ENCODE data around the gene TUBGCP6.

DNA sequence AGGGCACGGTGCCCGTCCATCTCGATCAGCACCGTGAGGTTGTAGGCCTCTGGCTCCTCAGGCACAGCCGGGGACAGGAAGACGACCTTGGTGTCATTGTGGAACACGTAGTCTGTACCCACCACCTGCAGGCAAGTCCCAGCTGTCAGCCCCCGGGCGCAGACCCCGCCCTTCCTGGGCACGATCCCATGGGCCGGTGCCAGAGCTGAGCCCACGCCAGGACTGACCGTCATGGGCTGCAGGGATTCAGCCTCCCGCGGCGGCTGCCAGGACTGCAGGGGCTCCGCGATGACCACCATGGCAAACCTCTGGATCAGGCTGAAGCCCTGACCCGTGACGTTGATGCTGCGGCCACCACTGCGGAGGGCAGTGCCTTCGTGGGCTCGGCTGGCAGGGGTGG, 37.1 kb upstream of the TUBGCP6 start:
- TF ChIP-seq, protein P1, sequence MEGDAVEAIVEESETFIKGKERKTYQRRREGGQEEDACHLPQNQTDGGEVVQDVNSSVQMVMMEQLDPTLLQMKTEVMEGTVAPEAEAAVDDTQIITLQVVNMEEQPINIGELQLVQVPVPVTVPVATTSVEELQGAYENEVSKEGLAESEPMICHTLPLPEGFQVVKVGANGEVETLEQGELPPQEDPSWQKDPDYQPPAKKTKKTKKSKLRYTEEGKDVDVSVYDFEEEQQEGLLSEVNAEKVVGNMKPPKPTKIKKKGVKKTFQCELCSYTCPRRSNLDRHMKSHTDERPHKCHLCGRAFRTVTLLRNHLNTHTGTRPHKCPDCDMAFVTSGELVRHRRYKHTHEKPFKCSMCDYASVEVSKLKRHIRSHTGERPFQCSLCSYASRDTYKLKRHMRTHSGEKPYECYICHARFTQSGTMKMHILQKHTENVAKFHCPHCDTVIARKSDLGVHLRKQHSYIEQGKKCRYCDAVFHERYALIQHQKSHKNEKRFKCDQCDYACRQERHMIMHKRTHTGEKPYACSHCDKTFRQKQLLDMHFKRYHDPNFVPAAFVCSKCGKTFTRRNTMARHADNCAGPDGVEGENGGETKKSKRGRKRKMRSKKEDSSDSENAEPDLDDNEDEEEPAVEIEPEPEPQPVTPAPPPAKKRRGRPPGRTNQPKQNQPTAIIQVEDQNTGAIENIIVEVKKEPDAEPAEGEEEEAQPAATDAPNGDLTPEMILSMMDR (conservative IDR thresholded peaks at IDR 0.05; ENCODE audit: low read depth in 2 of 2), result no peak
- TF ChIP-seq JUNB (IDR thresholded peaks at IDR 0.05; ENCODE audit: unreplicated experiment), result no peak
- TF ChIP-seq ZNF114 (CRISPR knock-in tag; IDR thresholded peaks at IDR 0.05), result no peak
- TF ChIP-seq POLR2AphosphoS5 (IDR thresholded peaks at IDR 0.05; ENCODE audit: low read depth), result no peak
- no peak for TF ChIP-seq EZH2phosphoT487 (IDR thresholded peaks at IDR 0.05; ENCODE audit: unreplicated experiment)
- no peak for TF ChIP-seq CREB1 (CRISPR knock-in tag; IDR thresholded peaks at IDR 0.05; ENCODE audit: low read depth)
- TF ChIP-seq EZH2 (IDR thresholded peaks at IDR 0.05; ENCODE audit: low read depth, unreplicated experiment), result no peak
- TF ChIP-seq, protein P2, sequence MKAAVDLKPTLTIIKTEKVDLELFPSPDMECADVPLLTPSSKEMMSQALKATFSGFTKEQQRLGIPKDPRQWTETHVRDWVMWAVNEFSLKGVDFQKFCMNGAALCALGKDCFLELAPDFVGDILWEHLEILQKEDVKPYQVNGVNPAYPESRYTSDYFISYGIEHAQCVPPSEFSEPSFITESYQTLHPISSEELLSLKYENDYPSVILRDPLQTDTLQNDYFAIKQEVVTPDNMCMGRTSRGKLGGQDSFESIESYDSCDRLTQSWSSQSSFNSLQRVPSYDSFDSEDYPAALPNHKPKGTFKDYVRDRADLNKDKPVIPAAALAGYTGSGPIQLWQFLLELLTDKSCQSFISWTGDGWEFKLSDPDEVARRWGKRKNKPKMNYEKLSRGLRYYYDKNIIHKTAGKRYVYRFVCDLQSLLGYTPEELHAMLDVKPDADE (IDR thresholded peaks at IDR 0.05), result no peak
- TF ChIP-seq, protein P3, sequence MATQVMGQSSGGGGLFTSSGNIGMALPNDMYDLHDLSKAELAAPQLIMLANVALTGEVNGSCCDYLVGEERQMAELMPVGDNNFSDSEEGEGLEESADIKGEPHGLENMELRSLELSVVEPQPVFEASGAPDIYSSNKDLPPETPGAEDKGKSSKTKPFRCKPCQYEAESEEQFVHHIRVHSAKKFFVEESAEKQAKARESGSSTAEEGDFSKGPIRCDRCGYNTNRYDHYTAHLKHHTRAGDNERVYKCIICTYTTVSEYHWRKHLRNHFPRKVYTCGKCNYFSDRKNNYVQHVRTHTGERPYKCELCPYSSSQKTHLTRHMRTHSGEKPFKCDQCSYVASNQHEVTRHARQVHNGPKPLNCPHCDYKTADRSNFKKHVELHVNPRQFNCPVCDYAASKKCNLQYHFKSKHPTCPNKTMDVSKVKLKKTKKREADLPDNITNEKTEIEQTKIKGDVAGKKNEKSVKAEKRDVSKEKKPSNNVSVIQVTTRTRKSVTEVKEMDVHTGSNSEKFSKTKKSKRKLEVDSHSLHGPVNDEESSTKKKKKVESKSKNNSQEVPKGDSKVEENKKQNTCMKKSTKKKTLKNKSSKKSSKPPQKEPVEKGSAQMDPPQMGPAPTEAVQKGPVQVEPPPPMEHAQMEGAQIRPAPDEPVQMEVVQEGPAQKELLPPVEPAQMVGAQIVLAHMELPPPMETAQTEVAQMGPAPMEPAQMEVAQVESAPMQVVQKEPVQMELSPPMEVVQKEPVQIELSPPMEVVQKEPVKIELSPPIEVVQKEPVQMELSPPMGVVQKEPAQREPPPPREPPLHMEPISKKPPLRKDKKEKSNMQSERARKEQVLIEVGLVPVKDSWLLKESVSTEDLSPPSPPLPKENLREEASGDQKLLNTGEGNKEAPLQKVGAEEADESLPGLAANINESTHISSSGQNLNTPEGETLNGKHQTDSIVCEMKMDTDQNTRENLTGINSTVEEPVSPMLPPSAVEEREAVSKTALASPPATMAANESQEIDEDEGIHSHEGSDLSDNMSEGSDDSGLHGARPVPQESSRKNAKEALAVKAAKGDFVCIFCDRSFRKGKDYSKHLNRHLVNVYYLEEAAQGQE (IDR thresholded peaks at IDR 0.05; ENCODE audit: unreplicated experiment), result no peak
- TF ChIP-seq STAT1 (IDR thresholded peaks at IDR 0.05; ENCODE audit: unreplicated experiment), result no peak
